Neuron (in vitro differentiated cells): ENCODE results near the gene AKT3.

ENCODE experiments used
- H2AFZ ChIP-seq: one replicate; pipeline ENCODE4 v1.6.1; 2013; ENCODE audit warnings: low read depth, mild to moderate bottlenecking, inconsistent platforms, low read length, moderate library complexity
- H3K27me3 ChIP-seq: one replicate; pipeline ENCODE4 v1.6.1; 2013; ENCODE audit warnings: low read length; ENCODE audit not compliant: insufficient read depth
- H3K36me3 ChIP-seq: one replicate; pipeline ENCODE4 v1.6.1; 2013; ENCODE audit warnings: low read length; ENCODE audit not compliant: insufficient read depth
- H3K4me1 ChIP-seq: one replicate; pipeline ENCODE4 v1.6.1; 2013; ENCODE audit warnings: low read length; ENCODE audit not compliant: insufficient read depth
- H3K4me3 ChIP-seq: 2 replicates; pipeline ENCODE4 v1.5.1; 2013; ENCODE audit warnings: mild to moderate bottlenecking, low read length, moderate library complexity
- H3K9me3 ChIP-seq: one replicate; pipeline ENCODE4 v1.6.1; 2013; ENCODE audit warnings: low read length

AKT3 gene

DNA sequence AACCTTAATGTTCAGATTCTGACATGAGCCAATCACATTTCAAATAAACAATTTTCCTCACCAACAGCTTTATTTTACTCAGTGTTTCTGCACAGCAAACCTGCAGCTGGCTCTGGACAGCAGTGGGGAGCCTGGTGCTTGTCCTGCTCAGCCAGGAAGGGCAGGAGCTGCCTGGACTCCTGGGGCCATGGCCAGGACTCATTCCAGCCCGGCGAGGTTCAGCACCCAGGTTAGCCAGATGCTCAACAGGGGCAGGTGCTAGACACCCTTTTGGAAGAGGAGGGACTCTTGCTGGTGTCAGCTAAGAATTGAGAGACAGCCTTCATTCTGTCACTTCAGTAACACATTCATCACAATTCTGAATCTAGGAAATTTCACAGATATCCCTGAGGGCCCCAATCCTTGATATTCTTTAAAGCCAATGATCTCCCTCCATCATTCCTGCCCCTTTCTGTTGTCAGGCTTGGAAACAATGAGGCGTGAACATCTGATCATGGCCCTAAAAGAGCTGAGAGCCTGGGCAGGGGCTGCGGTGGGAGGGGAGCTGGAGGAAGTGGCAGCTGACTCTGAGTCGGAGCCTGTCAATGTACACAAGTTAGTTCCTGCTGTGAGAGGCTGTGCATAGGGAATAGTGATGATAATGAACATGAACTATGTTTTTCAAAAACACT, 342.9 kb downstream of the AKT3 start:
- H3K27me3 ChIP-seq, result no peaks in the 10 kb centered on the region
- no peak overlapping the region for H2AFZ ChIP-seq
- H3K9me3 ChIP-seq, result peaks cover 3% of the 10 kb centered on the region
- H3K4me3 ChIP-seq, result no peak overlapping the region
- H3K4me1 ChIP-seq, result peaks cover 35% of the 10 kb centered on the region
- peaks cover 29% of the 10 kb centered on the region for H3K36me3 ChIP-seq

DNA sequence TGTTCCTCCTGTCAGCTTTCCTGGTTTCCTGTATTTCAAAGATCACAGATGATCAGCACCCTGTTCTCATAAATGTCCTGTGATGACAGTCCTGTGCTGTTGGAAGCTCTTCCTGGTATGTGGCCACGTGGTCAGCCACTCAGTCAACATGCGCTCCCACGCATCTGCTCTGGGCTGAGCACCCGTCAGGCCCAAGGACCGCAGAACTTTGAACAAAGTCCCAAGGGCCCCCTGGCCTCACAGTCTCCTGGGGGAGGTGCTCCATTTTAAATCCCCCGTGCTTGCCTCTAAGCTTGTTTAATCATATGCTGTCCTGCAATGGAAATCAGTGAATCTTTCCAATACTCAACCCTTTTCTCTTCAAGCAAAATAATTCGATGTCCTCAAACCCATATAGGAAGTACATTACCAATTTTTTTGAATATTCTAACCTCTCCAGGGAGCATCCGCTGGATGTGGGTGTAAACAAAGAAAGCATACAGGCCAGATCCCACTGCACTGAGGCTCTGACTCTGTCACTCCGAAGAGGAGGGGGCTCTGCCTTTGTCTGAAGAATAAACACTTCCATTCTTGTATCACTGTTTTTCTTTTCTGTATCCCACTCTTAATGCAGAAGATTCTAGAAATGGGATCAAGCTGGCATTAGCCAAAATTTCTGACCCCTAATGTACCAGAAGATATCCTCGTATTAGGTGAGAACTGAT, 343.9 kb downstream of the AKT3 start:
- peaks cover 3% of the 10 kb centered on the region for H3K9me3 ChIP-seq
- H3K36me3 ChIP-seq, result peaks cover 22% of the 10 kb centered on the region
- peaks cover 35% of the 10 kb centered on the region for H3K4me1 ChIP-seq
- H2AFZ ChIP-seq, result no peak overlapping the region
- H3K27me3 ChIP-seq, result no peaks in the 10 kb centered on the region
- no peak overlapping the region for H3K4me3 ChIP-seq

DNA sequence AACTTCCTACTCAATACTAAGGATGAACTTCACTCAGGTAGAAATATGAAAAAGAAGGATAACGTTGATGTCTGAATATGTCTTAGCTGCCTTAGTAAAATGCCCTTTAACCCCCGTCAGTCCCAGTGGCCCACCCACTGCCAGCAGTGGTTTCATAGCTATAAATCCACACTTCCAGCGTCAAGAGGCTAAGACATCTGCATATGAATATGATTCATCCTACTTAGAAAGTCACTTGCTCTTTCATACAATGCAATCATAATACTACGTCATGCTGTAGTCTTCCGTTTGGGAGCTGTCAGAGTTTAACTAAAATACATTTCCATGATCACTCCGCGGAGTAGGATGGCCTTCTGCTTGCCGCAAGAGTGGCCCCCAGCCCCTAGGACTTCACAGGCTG, 346.9 kb downstream of the AKT3 start:
- H3K4me1 ChIP-seq, result peaks cover 29% of the 10 kb centered on the region
- peaks cover 20% of the 10 kb centered on the region for H3K36me3 ChIP-seq
- H3K27me3 ChIP-seq, result no peaks in the 10 kb centered on the region
- H2AFZ ChIP-seq, result no peak overlapping the region
- H3K9me3 ChIP-seq, result peaks cover 3% of the 10 kb centered on the region
- no peak overlapping the region for H3K4me3 ChIP-seq

DNA sequence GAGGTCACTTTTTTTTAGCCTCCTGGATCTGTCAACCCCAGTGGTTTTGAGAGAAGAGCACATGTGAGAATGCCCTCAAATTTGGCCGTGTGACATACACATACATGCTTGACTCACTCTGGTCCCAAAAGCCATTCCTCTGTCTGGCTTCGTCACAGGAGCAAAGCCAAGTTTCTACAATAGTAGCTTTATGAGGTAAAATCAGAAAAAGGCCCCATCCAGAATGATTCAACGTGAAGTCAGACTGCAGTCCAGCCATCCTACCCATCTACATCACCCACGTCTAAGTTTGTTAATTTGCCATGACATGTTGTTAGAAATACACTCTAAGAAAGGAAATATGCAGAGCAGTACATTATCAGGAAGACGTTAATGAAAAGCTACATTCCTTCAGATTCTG, 349.0 kb downstream of the AKT3 start:
- no peaks in the 10 kb centered on the region for H3K27me3 ChIP-seq
- peaks cover 10% of the 10 kb centered on the region for H3K4me1 ChIP-seq
- no peak overlapping the region for H2AFZ ChIP-seq
- H3K36me3 ChIP-seq, result peaks cover 16% of the 10 kb centered on the region
- H3K4me3 ChIP-seq, result no peak overlapping the region
- peaks cover 9% of the 10 kb centered on the region for H3K9me3 ChIP-seq

DNA sequence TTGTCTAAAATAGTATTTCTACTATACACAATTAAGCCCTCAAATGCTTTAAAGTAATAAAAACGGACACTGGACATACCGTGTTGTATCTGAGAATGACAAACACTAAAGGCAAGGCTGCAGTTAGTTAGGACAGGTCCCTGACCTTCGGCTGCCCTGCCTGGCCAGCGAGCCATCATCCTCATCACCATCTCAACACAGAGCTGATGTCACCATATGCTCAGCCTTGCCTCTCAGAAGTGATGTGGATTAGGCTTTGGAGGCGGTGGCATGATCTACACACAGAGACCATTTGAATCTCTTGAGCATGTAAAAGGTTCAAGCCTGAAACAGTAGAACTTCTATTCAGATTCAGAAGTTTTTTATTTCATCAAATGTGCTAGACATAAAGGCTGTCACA, 349.5 kb downstream of the AKT3 start:
- peaks cover 16% of the 10 kb centered on the region for H3K36me3 ChIP-seq
- H3K4me3 ChIP-seq, result no peak overlapping the region
- H3K27me3 ChIP-seq, result no peaks in the 10 kb centered on the region
- peaks cover 7% of the 10 kb centered on the region for H3K9me3 ChIP-seq
- H2AFZ ChIP-seq, result no peak overlapping the region
- H3K4me1 ChIP-seq, result peaks cover 8% of the 10 kb centered on the region

DNA sequence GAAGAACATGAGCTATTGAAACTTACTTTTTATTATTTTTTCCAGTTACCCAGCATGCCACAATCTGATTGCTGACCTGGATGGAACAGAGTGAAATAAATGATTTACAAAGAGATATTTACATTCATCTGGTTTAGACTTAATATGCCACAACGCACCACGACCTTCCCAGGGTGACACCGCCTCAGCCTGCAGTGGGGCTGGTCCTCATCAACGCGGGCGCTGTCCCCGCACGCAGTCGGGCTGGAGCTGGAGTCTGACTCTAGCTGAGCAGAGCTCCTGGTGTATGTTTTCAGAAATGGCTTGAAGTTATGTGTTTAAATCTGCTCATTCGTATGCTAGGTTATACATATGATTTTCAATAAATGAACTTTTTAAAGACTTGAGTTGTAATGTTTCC, 350.3 kb downstream of the AKT3 start:
- Histone ChIP-seq H2AFZ (no peak overlapping the region), H3K9me3 (peaks cover 7% of the 10 kb centered on the region), H3K27me3 (no peaks in the 10 kb centered on the region), H3K4me3 (no peak overlapping the region), H3K36me3 (peaks cover 13% of the 10 kb centered on the region), H3K4me1 (peaks cover 8% of the 10 kb centered on the region)

DNA sequence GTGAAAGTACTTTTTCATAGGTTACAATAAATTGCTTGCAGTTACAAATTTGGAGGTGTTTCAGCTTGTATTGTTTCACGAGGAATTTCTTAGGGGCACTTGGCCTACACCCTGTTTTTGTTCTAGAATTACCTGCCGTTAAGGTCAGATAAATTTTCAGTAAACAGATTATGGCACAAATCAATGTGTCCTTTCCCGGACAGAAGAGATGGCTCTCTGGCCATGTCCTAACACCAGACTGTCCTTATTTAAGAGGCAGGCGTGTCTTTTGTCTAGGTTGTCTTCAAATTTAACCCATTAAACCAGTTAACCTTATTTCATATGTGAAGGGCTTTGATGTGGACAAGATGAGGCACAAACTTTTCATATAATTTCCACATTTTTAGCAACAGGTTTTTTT, 350.8 kb downstream of the AKT3 start:
- no peak overlapping the region for H3K4me3 ChIP-seq
- H3K9me3 ChIP-seq, result peaks cover 7% of the 10 kb centered on the region
- peaks cover 8% of the 10 kb centered on the region for H3K4me1 ChIP-seq
- no peak overlapping the region for H2AFZ ChIP-seq
- peaks cover 12% of the 10 kb centered on the region for H3K36me3 ChIP-seq
- H3K27me3 ChIP-seq, result no peaks in the 10 kb centered on the region

DNA sequence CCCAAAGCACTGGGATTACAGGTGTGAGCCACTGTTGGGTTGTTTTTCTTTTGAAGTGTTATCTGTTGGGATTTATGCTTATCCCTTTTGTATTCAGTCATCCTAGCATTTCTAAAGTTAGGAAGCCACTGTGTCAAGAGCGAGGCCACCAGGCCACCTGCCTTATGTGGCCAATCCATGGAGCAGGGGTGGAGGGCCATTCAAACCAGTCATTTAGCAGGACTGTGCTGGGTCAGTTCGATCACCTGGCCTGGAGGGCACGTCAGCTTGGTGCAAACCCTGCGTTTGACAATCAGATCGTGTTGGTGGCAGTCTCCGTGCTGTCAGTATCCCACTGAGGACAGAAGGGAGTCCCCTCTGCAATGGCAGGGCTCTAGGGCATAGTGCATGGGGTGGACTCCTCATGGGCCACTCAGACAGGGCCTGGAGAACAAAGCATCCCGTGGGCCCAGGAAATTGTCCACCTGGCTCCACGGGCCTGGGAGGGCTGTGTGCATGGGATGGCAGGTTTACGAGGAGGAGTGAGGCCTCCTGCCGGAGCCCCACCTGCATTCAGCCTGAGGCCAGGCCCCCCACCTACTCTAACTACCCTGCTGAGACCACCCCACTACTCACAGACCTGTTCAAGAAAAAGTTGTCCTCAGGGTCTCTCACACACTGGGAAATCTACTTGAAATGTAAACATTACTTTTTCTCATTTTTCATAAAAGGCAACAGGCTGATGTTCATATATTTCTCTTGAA, 351.9 kb downstream of the AKT3 start:
- H3K4me1 ChIP-seq, result peaks cover 1% of the 10 kb centered on the region
- no peaks in the 10 kb centered on the region for H3K27me3 ChIP-seq
- H2AFZ ChIP-seq, result no peak overlapping the region
- H3K36me3 ChIP-seq, result peaks cover 9% of the 10 kb centered on the region
- H3K9me3 ChIP-seq, result peaks cover 7% of the 10 kb centered on the region
- H3K4me3 ChIP-seq, result no peak overlapping the region

DNA sequence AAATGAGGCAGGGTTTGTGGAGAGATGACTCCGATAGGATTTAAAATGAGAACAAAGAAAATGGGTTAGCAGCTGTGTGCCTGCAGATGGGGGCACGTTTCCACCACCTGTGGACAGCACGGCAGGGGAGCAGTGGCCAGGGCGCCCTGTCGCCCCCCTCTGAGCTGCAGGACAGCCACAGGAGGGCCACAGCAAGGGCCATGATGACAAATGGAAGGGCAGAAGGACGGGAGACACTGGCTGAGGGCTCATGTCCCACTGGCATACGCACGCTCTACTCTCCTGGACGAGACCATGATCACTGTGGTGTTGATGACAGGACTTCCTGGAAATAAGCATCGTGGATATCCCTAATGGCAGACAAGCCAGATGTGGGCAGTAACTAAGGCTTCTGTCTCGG, 353.2 kb downstream of the AKT3 start:
- no peaks in the 10 kb centered on the region for H3K4me1 ChIP-seq
- peaks cover 9% of the 10 kb centered on the region for H3K36me3 ChIP-seq
- H2AFZ ChIP-seq, result no peak overlapping the region
- H3K4me3 ChIP-seq, result no peak overlapping the region
- H3K27me3 ChIP-seq, result no peaks in the 10 kb centered on the region
- peaks cover 9% of the 10 kb centered on the region for H3K9me3 ChIP-seq

DNA sequence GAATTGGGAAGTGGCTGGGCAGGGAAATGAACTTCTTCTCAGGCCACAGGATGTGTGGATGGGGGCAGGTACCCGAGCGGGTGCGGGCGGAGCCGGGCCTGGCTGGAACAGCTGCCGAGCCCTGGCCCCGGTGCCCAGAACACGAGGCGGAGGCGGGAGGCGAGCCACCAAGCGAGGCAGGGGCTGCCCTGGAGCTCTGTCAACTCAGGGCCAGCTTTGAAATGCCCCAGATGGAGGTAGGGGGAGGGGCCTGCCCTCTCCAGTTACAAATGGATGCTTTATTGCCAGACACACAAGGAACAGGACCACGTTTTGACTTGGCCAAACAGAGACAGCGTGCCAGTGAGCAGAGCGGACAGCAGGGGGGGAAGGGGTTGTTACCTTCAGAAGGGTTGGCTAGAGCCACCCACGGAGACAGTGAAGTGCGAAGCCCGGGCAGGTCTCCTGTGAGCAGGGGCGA, 353.8 kb downstream of the AKT3 start:
- Histone ChIP-seq H3K27me3 (no peaks in the 10 kb centered on the region), H3K36me3 (peaks cover 9% of the 10 kb centered on the region), H2AFZ (no peak overlapping the region), H3K9me3 (peaks cover 9% of the 10 kb centered on the region), H3K4me1 (no peaks in the 10 kb centered on the region), H3K4me3 (no peak overlapping the region)

DNA sequence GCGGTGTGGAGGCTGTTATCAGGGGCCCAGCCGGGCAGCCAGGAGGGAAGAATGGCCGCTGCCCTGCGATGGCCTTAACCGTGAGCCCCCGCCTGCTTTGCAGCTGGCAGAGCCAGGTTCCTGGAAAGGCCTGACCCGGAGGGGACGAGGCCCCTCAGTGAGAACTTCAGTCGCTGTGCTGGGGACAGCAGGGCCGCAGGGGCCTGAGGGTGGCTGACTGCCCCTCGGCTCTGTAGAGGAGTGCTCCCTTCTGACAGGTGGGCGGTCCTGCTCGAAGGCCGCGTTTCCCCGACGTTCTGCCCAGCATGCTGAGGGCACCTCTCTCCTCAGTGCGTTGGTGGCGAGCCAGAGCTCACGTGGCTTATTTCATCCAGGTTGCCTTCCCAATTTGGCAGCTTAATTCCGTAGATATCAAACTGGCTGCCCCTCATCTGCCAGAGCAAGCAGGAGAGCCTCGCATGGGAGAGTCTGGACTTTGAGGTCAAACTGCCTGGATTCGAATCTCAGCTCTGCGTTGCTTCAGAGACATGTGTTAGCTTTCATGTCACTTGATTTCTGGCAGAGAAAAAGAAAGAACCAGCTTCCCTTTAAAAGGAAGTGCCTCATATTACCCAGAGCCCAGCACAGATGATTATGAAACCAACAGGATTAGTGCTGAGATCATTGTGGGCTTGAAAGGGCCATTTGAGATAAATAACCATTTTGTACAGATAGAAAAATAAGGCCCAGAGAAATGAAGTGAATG, 354.4 kb downstream of the AKT3 start:
- Histone ChIP-seq H3K27me3 (no peaks in the 10 kb centered on the region), H3K4me3 (no peak overlapping the region), H2AFZ (no peak overlapping the region), H3K36me3 (peaks cover 9% of the 10 kb centered on the region), H3K4me1 (no peaks in the 10 kb centered on the region), H3K9me3 (peaks cover 11% of the 10 kb centered on the region)

DNA sequence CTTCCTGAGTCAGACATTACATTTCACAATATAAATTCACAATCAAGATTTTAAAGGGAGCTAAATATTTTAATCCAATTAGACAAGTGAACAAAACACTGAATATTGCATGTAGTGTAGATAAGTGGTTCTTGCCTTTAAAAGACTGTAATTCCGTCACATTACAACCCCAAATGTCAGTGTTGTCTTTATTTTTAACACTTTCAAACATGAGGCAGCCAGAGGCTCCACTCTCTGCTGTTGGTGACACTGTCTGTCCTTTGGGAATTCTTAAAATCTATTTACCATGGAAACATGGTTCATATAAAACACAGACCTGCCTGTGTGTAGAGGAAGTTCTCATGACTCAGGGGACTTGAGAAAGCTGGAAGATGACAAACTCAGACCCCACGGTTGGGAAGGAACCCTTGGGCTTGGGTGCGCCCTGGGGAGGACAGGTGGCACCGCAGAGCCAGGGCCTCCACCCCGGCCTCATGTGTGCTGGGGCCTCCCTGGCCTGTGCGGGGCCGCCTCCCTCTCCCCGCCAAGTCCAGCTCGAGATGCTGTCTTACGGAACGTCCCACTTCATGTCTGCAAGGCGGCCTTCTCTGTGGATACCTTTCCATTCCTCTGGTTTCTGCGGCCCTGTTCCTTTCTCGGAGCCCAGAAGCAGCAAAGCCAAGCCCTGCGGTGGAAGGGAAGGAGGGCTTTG, 355.2 kb downstream of the AKT3 start:
- no peak overlapping the region for H2AFZ ChIP-seq
- peaks cover 8% of the 10 kb centered on the region for H3K36me3 ChIP-seq
- peaks cover 11% of the 10 kb centered on the region for H3K9me3 ChIP-seq
- no peaks in the 10 kb centered on the region for H3K4me1 ChIP-seq
- no peaks in the 10 kb centered on the region for H3K27me3 ChIP-seq
- no peak overlapping the region for H3K4me3 ChIP-seq
